MM.1S (cell line): Measurements from ENCODE around the gene PGPEP1.

Source experiments
- CTCF ChIP-seq: fragments of 300-600 bp; sonication (generic); IDR thresholded peaks from 2 replicates; pipeline ENCODE4 v1.5.1; 2016; ENCODE audit warnings: antibody characterized with exemption, low read length, mixed read lengths
- EZH2 ChIP-seq: fragments of 300-600 bp; sonication (generic); optimal IDR thresholded peaks from 2 replicates; pipeline ENCODE3; 2017; ENCODE audit warnings: low read depth, mild to moderate bottlenecking, antibody characterized with exemption, low read length, mixed read lengths
- EZH2phosphoT487 ChIP-seq: fragments of 300-600 bp; sonication (generic); IDR thresholded peaks from 2 replicates; pipeline ENCODE4 v1.6.1; 2018; ENCODE audit warnings: antibody characterized with exemption, low read length

- TF ChIP-seq CTCF (no peak), EZH2 (no peak), EZH2phosphoT487 (no peak)
Observed at GRCh38 chr19:18417250-18418028, 77.0 kb downstream of the PGPEP1 start.
